GM18858 (cell line): ENCODE measurements around the gene RHOBTB1.
A peak's percentile ranks its signal among the peaks of the same experiment; 100 is the strongest.

ENCODE experiments used
- ATAC-seq: cut with Tn5 transposase; IDR thresholded peaks from one replicate; pipeline ENCODE4 v1.9.1; 2021; ENCODE audit not compliant: unreplicated experiment

The RHOBTB1 gene

DNA sequence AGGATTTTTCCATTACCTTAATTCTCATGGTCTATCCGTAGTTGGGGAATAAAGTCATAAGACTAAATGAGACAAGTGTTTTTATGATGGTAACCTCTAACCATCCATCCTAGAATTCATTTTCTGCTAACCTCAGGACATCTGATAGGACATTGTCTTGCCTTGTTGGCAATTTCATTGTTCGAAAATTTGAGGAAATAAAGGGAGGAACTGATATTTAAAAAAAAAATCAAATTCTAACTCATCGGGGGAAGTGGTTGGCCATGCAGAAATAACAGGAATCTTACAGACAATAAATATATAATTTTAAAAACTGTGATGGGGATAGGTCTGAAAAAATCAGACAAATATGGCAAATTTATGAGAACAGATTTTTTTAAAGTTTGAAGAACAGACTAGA lies 21.7 kb upstream of the RHOBTB1 start:
- ATAC-seq, result no peak

- ATAC-seq, result no peak
Measured at GRCh38 chr10:60964257-60965235, 20.6 kb upstream of the RHOBTB1 start.

DNA sequence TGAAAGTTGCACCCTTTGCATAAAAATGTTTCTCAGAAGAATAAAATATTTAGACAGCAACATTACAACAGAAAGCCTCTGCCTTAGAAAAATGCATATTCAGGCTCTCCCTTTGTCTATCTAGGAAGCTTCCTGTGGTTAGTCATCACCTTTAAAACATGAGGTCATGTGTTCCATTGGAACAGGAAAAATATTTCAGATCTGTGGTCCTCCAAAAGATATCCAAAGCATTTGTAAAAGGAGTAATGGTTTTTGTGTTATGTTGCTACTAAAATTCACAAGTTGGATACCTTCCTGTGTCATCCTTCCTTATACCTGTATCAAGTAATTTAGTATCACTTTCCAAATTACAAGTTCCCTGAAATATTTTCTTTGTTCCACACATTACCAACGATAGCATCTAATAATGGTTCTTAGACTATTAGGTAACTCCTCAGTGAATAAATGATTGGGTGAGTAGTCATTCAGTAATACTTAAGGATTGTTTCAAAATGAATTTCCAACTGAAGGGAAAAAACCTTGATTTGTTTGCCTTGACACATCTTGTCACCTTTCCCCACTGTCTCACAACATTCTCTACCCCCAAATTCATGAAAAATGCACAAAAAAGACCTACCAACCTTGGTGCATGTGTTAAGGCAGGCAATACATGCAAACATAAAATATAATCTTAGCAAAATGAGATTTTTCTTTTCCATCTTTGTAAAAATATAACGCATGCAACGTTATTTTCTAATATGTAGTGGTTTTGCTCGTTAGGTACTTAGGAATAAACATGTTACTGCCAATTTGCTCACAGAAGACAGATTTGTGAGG lies 19.7 kb upstream of the RHOBTB1 start:
- ATAC-seq, result no peak

- ATAC-seq, result no peak
Measured at GRCh38 chr10:60962946-60963345, 19.0 kb upstream of the RHOBTB1 start.

GRCh38 chr10:60960913-60961312 lies 16.9 kb upstream of the RHOBTB1 start:
- ATAC-seq, result no peak

GRCh38 chr10:60960031-60960430 lies 16.0 kb upstream of the RHOBTB1 start:
- no peak for ATAC-seq

DNA sequence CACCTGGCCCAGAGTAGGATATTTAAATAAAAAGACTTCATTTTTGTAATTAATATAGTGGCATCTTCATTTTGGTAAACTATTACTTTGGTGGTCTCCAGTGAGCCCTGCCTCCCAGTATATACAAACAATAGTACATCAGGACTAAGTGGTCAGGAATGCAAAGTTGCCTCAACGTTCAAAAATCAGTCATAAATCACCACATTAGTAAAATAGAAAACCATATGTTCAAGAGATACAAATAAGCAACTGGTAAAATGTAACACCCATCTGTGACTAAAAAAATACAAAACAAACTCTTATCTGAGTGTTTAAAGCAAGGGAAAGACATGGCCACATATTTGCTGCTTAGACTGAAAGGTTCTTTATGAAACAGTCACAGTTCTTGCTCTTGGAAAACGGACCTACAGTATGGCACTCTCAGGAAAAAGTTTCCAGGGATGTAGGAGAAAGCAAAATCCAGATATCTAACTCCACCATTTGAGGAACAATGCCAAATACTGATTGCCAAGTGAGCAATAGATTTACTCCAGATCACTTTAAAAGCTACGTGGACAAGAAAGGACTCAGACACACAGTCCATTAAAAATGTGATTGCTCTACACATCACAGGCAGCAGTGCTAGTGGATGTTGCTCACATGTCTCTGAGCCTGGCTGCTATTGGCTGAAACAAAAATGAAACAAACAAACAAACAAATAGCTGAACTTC lies 15.1 kb upstream of the RHOBTB1 start:
- no peak for ATAC-seq

DNA sequence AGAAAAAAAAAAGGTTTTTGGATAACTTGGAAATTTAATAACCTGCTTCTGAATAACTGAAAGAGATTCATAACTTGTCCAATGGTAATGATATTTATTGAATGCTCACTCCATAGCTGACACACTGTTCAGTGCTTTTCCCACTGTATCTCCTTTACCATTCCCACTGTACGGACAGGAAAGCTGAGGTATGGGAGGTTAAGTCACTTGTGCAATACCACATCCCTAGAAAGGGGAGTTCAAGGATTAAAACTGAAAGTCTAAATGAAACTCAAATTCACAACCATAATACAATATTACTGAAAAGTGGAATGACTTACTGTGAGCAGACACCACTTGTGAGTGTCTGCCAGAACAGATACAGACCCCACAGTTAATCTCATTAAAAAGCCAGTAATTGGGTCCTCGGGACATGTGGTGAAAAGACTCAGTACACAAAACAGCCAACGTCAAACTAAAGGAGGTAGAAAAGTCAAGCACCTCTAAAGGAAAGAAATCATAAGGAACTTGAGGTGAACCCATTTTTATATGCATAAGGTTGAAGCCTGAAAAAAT lies 13.8 kb upstream of the RHOBTB1 start:
- no peak for ATAC-seq

DNA sequence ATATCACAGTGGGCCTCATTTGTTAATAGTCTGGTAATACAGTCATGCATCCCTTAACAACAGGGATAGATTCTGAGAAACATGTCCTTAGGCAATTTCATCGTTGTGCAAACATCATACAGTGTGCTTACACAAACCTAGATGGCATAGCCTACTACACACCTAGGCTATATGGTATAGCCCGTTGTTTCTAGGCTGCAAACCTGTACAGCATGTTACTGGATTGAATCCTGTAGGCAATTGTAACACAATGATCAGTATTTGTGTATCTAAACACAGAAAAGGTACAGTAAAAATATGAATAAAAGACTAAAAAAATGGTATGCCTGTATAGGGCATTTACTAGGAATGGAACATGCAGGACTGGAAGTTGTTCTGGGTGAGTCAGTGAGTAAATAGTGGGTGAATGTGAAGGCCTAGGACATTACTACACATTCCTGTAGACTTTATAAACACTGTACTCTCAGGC lies 12.0 kb upstream of the RHOBTB1 start:
- no peak for ATAC-seq

DNA sequence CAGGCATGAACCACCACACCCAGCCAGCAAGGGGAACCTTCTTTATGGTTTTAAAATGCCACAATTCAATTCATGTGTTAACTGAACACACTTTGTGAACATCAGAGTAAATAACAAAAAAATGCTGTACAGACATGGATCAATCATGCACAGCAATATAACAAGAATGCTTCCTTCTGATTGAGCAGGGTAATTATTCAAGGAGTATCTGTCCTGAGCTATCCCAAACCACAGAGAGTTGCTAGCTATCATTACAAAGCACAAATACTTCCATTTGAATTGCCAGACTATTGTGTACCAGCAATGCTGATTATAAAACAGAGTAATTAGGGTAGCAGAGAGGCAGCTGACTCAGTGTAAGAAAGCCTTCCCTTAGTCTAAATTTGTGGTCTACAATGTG lies 11.3 kb upstream of the RHOBTB1 start:
- no peak for ATAC-seq

DNA sequence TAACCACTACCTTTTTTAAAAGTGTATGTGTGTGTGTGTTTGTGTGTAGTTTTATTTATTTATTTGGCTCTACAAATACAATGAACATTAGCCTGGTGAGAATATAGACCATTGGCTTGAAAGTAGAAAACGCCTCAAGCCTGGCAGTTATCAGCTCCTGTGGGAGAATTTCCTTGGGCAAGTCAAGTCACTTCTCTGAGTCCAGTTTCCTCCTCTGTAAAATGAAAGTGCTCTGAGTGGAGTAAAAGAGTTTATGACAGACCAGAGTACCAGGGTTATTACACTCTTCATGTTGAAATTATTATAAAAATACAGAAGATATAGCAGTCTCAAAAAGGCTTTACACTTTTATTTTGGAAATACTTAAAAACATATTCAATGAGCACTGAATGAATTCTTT lies 10.1 kb upstream of the RHOBTB1 start:
- no peak for ATAC-seq

- ATAC-seq, result no peak
Measured at GRCh38 chr10:60953420-60953819, 9.4 kb upstream of the RHOBTB1 start.

DNA sequence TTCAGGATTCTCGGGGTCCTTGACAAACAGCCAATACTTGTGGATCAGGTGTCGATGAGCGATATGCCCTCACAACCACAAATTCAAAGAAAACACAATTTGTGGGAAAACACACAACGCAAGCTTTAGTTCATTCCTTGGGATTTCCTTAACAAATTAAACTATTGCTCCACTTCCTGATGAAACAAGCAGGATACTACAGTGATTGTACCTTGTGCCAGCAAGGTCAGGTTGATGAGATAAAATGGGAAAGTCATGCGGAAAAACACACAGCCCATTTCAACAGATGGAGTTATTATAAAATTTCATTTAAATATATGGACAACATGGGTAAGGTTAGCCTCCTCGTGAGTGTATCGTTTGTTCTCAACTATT lies 8.8 kb upstream of the RHOBTB1 start:
- no peak for ATAC-seq

- ATAC-seq, result no peak
Measured at GRCh38 chr10:60952067-60952845, 8.3 kb upstream of the RHOBTB1 start.

DNA sequence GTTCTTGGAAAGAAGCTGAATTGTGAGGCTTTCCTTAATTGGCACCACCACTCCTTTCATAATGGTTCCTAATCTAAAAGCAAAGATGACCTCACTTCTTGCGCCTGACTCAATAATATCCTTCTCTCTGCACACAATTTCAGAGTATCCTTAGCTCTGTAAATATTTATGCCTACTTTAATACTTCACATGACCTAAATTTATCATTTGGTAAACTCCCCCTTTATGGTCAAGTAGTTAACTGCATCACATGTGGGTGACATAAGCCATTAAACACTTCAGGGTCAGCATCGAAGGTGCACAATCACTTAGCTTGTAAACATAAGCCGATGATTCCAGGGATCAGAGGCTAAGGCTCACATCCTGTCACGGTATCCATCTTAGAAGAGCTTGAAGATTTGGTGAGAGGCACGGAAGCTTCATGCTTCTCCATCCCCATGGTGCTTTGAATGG lies 7.3 kb upstream of the RHOBTB1 start:
- ATAC-seq, result no peak

DNA sequence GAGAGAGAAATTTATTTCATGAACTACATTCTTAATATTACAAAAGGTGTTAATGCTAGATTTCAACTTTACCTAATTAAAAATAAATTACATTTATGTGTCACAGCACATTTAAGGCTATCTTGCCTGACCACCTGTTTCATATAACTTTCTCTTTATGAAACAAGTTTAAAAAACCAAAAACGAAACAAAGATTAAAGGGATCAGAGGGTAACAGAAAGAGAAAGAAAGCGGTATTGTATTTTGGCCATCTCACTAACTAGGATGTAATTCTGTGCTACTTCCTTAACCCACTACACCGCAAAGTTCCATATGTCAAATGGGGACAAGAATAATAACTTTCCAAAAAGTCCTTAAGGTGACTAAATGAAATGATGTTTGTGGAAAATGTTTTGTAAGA lies 6.3 kb upstream of the RHOBTB1 start:
- peak; percentile 71 for ATAC-seq

- ATAC-seq, result no peak
Measured at GRCh38 chr10:60948851-60949250, 4.9 kb upstream of the RHOBTB1 start.

DNA sequence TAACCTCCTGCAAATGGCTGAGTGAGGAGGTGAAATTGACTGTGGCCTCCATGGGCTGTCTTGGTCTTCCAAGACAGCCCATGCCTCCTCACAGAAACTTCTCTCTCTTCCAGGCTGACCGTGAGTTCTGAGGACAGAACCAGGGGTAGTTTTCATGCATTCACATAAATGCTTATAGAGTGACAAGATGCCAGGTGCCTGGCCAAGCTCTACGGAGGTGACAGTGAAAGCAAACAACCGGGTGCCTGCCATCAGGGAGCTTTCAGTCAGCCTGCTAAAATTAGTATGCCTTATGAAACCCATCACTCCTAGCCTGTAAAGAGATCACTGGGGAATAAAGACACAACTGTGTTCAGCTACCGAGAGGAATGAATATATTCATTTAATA lies 919 bp upstream of the RHOBTB1 start:
- no peak for ATAC-seq

DNA sequence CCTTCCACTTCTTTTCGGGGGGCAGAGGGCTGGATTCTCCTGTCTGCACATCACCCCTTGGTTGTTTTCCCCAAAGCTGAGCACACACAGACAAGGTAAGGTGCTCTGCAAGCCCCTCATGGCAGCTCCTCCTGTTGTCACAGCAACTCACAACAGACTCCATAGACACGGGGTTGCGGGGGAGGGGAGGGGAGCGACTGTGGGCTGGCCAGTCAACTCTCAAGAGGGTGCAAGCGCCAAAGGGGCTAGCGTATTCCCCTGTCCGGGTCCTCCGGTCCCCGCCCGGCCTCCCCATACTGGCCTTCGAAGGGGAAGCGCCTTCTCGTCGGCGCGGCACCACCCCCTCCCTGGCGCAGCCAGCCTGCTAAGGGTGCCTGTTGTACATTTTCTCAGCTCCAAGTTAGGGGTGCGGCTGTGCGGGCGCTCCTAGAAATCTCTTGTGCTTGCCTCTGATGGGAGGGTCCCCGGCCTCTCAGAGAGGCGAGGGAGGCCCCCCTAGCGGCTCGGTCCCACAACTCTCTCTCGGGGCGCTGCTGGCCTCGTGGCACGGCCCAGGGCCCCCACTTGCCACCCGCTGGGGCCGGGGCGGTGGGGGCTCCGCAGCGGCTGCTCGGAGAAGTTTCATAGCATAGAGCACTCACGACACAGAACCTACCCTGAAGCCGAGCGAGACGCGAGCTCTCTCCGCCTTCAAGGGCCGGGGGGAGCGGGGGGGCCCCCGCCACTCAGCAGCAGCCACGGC lies 498 bp downstream of the RHOBTB1 start:
- ATAC-seq, result peak; percentile 28
